Fibroblast of peridontal ligament (primary cell): ENCODE data around the gene EIF4G2.

ENCODE experiments used
- DNase-seq: peaks from one replicate; pipeline ENCODE4 v3.0.0-alpha.2; 2010; ENCODE audit errors: extremely low read depth

Gene EIF4G2

GRCh38 chr11:10771457-10771856 is 37.3 kb downstream of the EIF4G2 start:
- DNase-seq, result no peak

- DNase-seq, result peak; percentile 66
Observed at GRCh38 chr11:10770626-10771254, 38.0 kb downstream of the EIF4G2 start.

GRCh38 chr11:10764412-10764811 is 44.3 kb downstream of the EIF4G2 start:
- no peak for DNase-seq

- no peak for DNase-seq
Observed at GRCh38 chr11:10763766-10764165, 45.0 kb downstream of the EIF4G2 start.

- DNase-seq, result no peak
Observed at GRCh38 chr11:10762913-10763421, 45.8 kb downstream of the EIF4G2 start.

GRCh38 chr11:10762185-10762584 is 46.5 kb downstream of the EIF4G2 start:
- DNase-seq, result no peak

- DNase-seq, result no peak
Observed at GRCh38 chr11:10761085-10761698, 47.5 kb downstream of the EIF4G2 start.

- DNase-seq, result no peak
Observed at GRCh38 chr11:10758957-10759356, 49.8 kb downstream of the EIF4G2 start.

- no peak for DNase-seq
Observed at GRCh38 chr11:10752486-10752885, 56.2 kb downstream of the EIF4G2 start.

- no peak for DNase-seq
Observed at GRCh38 chr11:10752061-10752460, 56.7 kb downstream of the EIF4G2 start.

- DNase-seq, result peak; percentile 11
Observed at GRCh38 chr11:10751581-10751940, 57.2 kb downstream of the EIF4G2 start.

- DNase-seq, result peak; percentile 92
Observed at GRCh38 chr11:10750838-10751580, 57.7 kb downstream of the EIF4G2 start, which contains the start of gene CTR9. CTR9 (plus strand) TSS chr11:10751246; CDS start chr11:10751413, 167 bp downstream.

GRCh38 chr11:10749476-10749875 is 59.2 kb downstream of the EIF4G2 start:
- DNase-seq, result no peak

- DNase-seq, result no peak
Observed at GRCh38 chr11:10747733-10748132, 61.0 kb downstream of the EIF4G2 start.
